ENCODE measurements around the gene NBPF1.
"Not testable (repeated sequence)": the region's sequence is repeated elsewhere in the genome, so short reads cannot be mapped to it uniquely, and the experiment has no call there.

GRCh38 chr1:16535898-16536297 lies 77.5 kb downstream of the NBPF1 start:
- not testable (repeated sequence) for TF ChIP-seq CC2D1A (IDR thresholded peaks at IDR 0.05); CTCF (IDR thresholded peaks at IDR 0.05 in 2 of 3, conservative IDR thresholded peaks at IDR 0.05 in 1 of 3; ENCODE audit: insufficient read depth in 2 of 3, low read depth in 1 of 3, low read length in 3 of 3); USF1 (CRISPR knock-in tag; IDR thresholded peaks at IDR 0.05); MIER1 (IDR thresholded peaks at IDR 0.05; ENCODE audit: low read depth); KAT2B (IDR thresholded peaks at IDR 0.05; ENCODE audit: low read depth, low read length); ZNF764 (CRISPR knock-in tag; IDR thresholded peaks at IDR 0.05; ENCODE audit: low read depth); CCAR2 (IDR thresholded peaks at IDR 0.05; ENCODE audit: low read depth, low read length); PATZ1 (CRISPR knock-in tag; IDR thresholded peaks at IDR 0.05; ENCODE audit: borderline replicate concordance); NFXL1 (CRISPR knock-in tag; IDR thresholded peaks at IDR 0.05); L3MBTL2 (IDR thresholded peaks at IDR 0.05); CHD2 (IDR thresholded peaks at IDR 0.05; ENCODE audit: low read depth, low read length); ELF1 (tag; IDR thresholded peaks at IDR 0.05); ZNF639 (CRISPR knock-in tag; conservative IDR thresholded peaks at IDR 0.05 in 1 of 2, IDR thresholded peaks at IDR 0.05 in 1 of 2)
